HepG2 (cell line): Measurements from ENCODE around the gene GGA1. TPM values are rescaled to one million over a fixed set of nuclear protein-coding genes. Genes with fewer than 3 reads are reported as not detected.

Experiments
- ATAD3A ChIP-seq: sonication (generic); formaldehyde crosslinking; IDR thresholded peaks from 2 replicates; pipeline ENCODE4 v1.4.0; 2020; ENCODE audit warnings: missing genetic modification reagents
- HDAC2 ChIP-seq: sonication (generic); formaldehyde crosslinking; IDR thresholded peaks from 2 replicates; pipeline ENCODE4 v1.4.0; 2020; ENCODE audit warnings: missing genetic modification reagents
- MED8 ChIP-seq: sonication (generic); formaldehyde crosslinking; IDR thresholded peaks from 2 replicates; pipeline ENCODE4 v1.8.1; 2023; ENCODE audit warnings: mild to moderate bottlenecking, missing genetic modification reagents; ENCODE audit not compliant: insufficient replicate concordance
- NR2F2 ChIP-seq: IDR thresholded peaks from 2 replicates; pipeline ENCODE4 v1.6.1; 2012; ENCODE audit warnings: low read depth, inconsistent platforms, borderline replicate concordance
- RBFOX2 ChIP-seq: fragments of 200-400 bp; formaldehyde crosslinking; IDR thresholded peaks from 2 replicates; pipeline ENCODE4 v1.6.1; 2017; ENCODE audit warnings: low read depth, mild to moderate bottlenecking, low read length
- STAT5B ChIP-seq: sonication (generic); formaldehyde crosslinking; IDR thresholded peaks from 2 replicates; pipeline ENCODE4 v1.4.0; 2020; ENCODE audit warnings: missing genetic modification reagents
- TSC22D2 ChIP-seq: sonication (generic); formaldehyde crosslinking; IDR thresholded peaks from 2 replicates; pipeline ENCODE4 v1.5.1; 2020; ENCODE audit warnings: missing genetic modification reagents, mild to moderate bottlenecking, borderline replicate concordance
- ZNF530 ChIP-seq: sonication (generic); formaldehyde crosslinking; IDR thresholded peaks from 2 replicates; pipeline ENCODE4 v1.5.0; 2020; ENCODE audit warnings: low read depth, mild to moderate bottlenecking, missing genetic modification reagents
- ZNF615 ChIP-seq: sonication (generic); formaldehyde crosslinking; IDR thresholded peaks from 2 replicates; pipeline ENCODE4 v1.5.0; 2020; ENCODE audit warnings: mild to moderate bottlenecking, missing genetic modification reagents, borderline replicate concordance
- ZNF75D ChIP-seq: sonication (generic); formaldehyde crosslinking; IDR thresholded peaks from 2 replicates; pipeline ENCODE4 v1.8.1; 2023; ENCODE audit warnings: missing genetic modification reagents, mild to moderate bottlenecking, borderline replicate concordance
- ZSCAN22 ChIP-seq: sonication (generic); formaldehyde crosslinking; IDR thresholded peaks from 2 replicates; pipeline ENCODE4 v1.4.0; 2020; ENCODE audit warnings: mild to moderate bottlenecking, missing genetic modification reagents
- polyA plus RNA-seq, 8 experiments: library from polyadenylated mRNA; depleted of rRNA in 3 of 8; stranded (reverse) in 7 of 8; unstranded in 1 of 8; fragments of >200 nt; fragmentation: Illumina TruSeq in 4 of 8; extraction: Trizol in 4 of 8; gene quantifications; 2 replicates each; pipeline versions ENCODE4 v1.2.1 to v1.2.3, GENCODE V29; 2011 to 2016; ENCODE audit warnings: low read depth in 4 of 8, missing spikeins in 1 of 8, mixed read lengths in 1 of 8; ENCODE audit not compliant: insufficient read depth in 1 of 8
- total RNA-seq, 5 experiments: library from RNA; depleted of rRNA; stranded (reverse); fragments of >200 nt; fragmentation: Illumina TruSeq; extraction: Trizol; gene quantifications; 2 replicates each; pipeline ENCODE4 v1.2.3, GENCODE V29; 2016; ENCODE audit warnings: low read depth in 1 of 5
- TF ChIP-seq, protein P1 (sequence below), 2 experiments: sonication (generic) in 1 of 2; formaldehyde crosslinking in 1 of 2; IDR thresholded peaks; 2 replicates each; pipeline versions ENCODE4 v1.6.1 to v1.9.0; 2014 to 2022; ENCODE audit warnings: antibody characterized with exemption in 1 of 2, borderline replicate concordance in 1 of 2, inconsistent platforms in 1 of 2, low read depth in 1 of 2, missing genetic modification reagents in 1 of 2
- TF ChIP-seq, protein P2 (sequence below): IDR thresholded peaks from 2 replicates; pipeline ENCODE4 v1.6.1; 2016; ENCODE audit warnings: control low read depth

The GGA1 gene
- total and polyA plus RNA-seq, 2 of the 13 experiments (the other 11 are each of a cell fraction or from before 2014, with no cell fraction given), result 29.1 to 87.2 TPM

DNA sequence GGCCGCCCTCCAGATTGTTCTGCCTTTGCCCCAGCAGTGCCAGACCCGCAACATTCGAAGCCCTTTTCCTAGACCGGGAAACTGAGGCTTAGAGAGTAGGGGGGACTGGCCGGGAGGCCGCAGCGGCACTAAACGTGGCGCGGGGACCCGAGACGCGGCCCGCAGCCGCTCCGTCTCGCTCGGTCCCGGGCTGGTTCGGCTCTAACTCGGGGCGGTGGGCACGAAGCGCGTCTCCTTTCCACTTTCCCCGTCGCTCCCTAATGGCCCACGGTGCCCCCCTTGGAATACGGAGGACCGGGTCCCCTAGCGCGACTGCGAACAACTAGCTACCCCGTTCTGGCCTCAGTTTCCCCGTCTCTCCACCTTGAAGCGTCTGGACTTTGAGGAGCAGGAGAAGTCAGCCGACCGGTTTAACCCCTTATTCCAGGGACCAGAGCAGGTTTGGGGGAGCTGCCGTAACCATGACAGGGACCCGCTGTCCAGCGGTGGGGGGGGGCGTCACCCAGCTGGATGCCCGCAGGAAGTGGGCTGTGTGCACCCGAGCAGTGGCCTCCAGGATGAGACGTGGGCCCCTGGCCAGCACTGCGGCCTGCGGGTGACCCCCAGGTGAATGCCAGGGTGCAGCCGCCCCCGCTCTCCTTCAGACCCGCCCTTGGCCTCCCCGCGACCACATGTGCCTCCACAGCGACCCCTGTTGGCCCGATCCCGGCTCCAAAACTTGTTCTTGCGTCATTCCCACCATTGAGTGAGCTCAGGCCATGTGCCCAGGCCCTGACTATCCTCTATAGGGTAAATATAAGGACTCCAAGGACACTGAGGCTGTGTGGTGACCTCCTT is 47.2 kb upstream of the GGA1 start (continued):
- TF ChIP-seq MED8, result peak; percentile 83
- TF ChIP-seq NR2F2, result peak; percentile 54; the same call in 1 of the 2 replicates
- TF ChIP-seq ZNF615 (CRISPR knock-in tag), result no peak
- no peak for TF ChIP-seq STAT5B (CRISPR knock-in tag)
- TF ChIP-seq HDAC2 (CRISPR knock-in tag), result peak; percentile 79
- TF ChIP-seq, protein P1, sequence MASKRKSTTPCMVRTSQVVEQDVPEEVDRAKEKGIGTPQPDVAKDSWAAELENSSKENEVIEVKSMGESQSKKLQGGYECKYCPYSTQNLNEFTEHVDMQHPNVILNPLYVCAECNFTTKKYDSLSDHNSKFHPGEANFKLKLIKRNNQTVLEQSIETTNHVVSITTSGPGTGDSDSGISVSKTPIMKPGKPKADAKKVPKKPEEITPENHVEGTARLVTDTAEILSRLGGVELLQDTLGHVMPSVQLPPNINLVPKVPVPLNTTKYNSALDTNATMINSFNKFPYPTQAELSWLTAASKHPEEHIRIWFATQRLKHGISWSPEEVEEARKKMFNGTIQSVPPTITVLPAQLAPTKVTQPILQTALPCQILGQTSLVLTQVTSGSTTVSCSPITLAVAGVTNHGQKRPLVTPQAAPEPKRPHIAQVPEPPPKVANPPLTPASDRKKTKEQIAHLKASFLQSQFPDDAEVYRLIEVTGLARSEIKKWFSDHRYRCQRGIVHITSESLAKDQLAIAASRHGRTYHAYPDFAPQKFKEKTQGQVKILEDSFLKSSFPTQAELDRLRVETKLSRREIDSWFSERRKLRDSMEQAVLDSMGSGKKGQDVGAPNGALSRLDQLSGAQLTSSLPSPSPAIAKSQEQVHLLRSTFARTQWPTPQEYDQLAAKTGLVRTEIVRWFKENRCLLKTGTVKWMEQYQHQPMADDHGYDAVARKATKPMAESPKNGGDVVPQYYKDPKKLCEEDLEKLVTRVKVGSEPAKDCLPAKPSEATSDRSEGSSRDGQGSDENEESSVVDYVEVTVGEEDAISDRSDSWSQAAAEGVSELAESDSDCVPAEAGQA (IDR thresholded peaks at IDR 0.05; ENCODE audit: low read depth), result peak; percentile 47; the same call in 1 of the 2 replicates
- TF ChIP-seq, protein P1 (CRISPR knock-in tag; IDR thresholded peaks at IDR 0.05; ENCODE audit: borderline replicate concordance), result no peak
- no peak for TF ChIP-seq ZSCAN22
- TF ChIP-seq RBFOX2, result peak; percentile 90
- TF ChIP-seq ATAD3A (CRISPR knock-in tag), result no peak
- 0 out of 2 replicates have a peak, but pooled peaks have one; percentile 40 for TF ChIP-seq TSC22D2
- TF ChIP-seq, protein P2, sequence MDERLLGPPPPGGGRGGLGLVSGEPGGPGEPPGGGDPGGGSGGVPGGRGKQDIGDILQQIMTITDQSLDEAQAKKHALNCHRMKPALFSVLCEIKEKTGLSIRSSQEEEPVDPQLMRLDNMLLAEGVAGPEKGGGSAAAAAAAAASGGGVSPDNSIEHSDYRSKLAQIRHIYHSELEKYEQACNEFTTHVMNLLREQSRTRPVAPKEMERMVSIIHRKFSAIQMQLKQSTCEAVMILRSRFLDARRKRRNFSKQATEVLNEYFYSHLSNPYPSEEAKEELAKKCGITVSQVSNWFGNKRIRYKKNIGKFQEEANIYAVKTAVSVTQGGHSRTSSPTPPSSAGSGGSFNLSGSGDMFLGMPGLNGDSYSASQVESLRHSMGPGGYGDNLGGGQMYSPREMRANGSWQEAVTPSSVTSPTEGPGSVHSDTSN (CRISPR knock-in tag), result no peak
- no peak; the same call in 1 of the 2 replicates for TF ChIP-seq ZNF530 (CRISPR knock-in tag)
- 0 out of 2 replicates have a peak, but pooled peaks have one; percentile 49 for TF ChIP-seq ZNF75D (CRISPR knock-in tag)
